HG02885 (cell line): Measurements from ENCODE around the gene TRIM24.
A peak's percentile ranks its signal among the peaks of the same experiment; 100 is the strongest.

Experiments used
- ATAC-seq: cut with Tn5 transposase; IDR thresholded peaks from one replicate; pipeline ENCODE4 v1.9.1; 2021; ENCODE audit warnings: mild to moderate bottlenecking; ENCODE audit not compliant: unreplicated experiment, poor library complexity

Gene TRIM24

GRCh38 chr7:138608275-138608674 lies 148.2 kb downstream of the TRIM24 start:
- peak; percentile 82 for ATAC-seq

GRCh38 chr7:138610671-138611170 lies 150.7 kb downstream of the TRIM24 start:
- no peak for ATAC-seq

GRCh38 chr7:138613630-138614029 lies 153.6 kb downstream of the TRIM24 start:
- no peak for ATAC-seq

- ATAC-seq: no peak
Measured at GRCh38 chr7:138616085-138616484, 156.0 kb downstream of the TRIM24 start.

GRCh38 chr7:138618506-138618905 lies 158.4 kb downstream of the TRIM24 start:
- no peak for ATAC-seq

GRCh38 chr7:138618933-138619332 lies 158.9 kb downstream of the TRIM24 start:
- no peak for ATAC-seq

GRCh38 chr7:138622841-138623240 lies 162.8 kb downstream of the TRIM24 start:
- ATAC-seq: no peak

GRCh38 chr7:138625084-138625848 lies 165.2 kb downstream of the TRIM24 start:
- ATAC-seq: no peak

GRCh38 chr7:138625849-138626230 lies 165.8 kb downstream of the TRIM24 start:
- no peak for ATAC-seq

- no peak for ATAC-seq
Measured at GRCh38 chr7:138626846-138627245, 166.8 kb downstream of the TRIM24 start.

- no peak for ATAC-seq
Measured at GRCh38 chr7:138627361-138627760, 167.3 kb downstream of the TRIM24 start.

- ATAC-seq: no peak
Measured at GRCh38 chr7:138630059-138630610, 170.1 kb downstream of the TRIM24 start.

- ATAC-seq: no peak
Measured at GRCh38 chr7:138632384-138632783, 172.3 kb downstream of the TRIM24 start.

GRCh38 chr7:138632826-138633602 lies 173.0 kb downstream of the TRIM24 start:
- ATAC-seq: no peak
